ENCODE measurements around the gene ATF7.

- TF ChIP-seq EZH2 (IDR thresholded peaks at IDR 0.05; ENCODE audit: low read depth) (no peak), CTCF (conservative IDR thresholded peaks at IDR 0.05) (no peak)
These were observed 130.1 kb downstream of the ATF7 start for GRCh38 chr12:53495903-53496751.

Data from PC-9 (cell line).